Esophagus muscularis mucosa (tissue), 4 donors: ENCODE measurements around the gene IP6K3. TPM values are rescaled to one million over a fixed set of nuclear protein-coding genes. Genes with fewer than 3 reads are reported as not detected.

Experiments used
- DNase-seq: peaks from one replicate; pipeline ENCODE4 v3.0.0-alpha.2; 2017; ENCODE audit errors: extremely low spot score
- H3K27ac ChIP-seq, 4 donors: fragments of 200-600 bp; sonication (generic); replicated peaks in 1 of 4; 1 replicate in 3 of 4; 2 replicates in 1 of 4; pipeline ENCODE4 v1.5.1; 2016 to 2019; ENCODE audit warnings: mild to moderate bottlenecking in 1 of 4
- H3K27me3 ChIP-seq, 4 donors: fragments of 200-600 bp; sonication (generic); one replicate each; pipeline versions ENCODE4 v1.5.1 to v1.6.0; 2016 to 2019
- H3K36me3 ChIP-seq, 4 donors: fragments of 200-600 bp; sonication (generic); one replicate each; pipeline ENCODE4 v1.5.1; 2016 to 2019
- H3K4me1 ChIP-seq, 4 donors: fragments of 200-600 bp; sonication (generic); one replicate each; pipeline ENCODE4 v1.5.1; 2016 to 2019
- H3K4me3 ChIP-seq, 4 donors: fragments of 200-600 bp; sonication (generic); 1 replicate in 2 of 4; 2 replicates in 2 of 4; pipeline ENCODE4 v1.5.1; 2016 to 2019; ENCODE audit warnings: mild to moderate bottlenecking in 4 of 4, moderate library complexity in 1 of 4
- H3K9me3 ChIP-seq, 4 donors: fragments of 200-600 bp; sonication (generic); 1 replicate in 3 of 4; 2 replicates in 1 of 4; pipeline ENCODE4 v1.5.1; 2016 to 2019
- CTCF ChIP-seq, 3 experiments: fragments of 200-600 bp in 2 of 3; fragments of 450-650 bp in 1 of 3; sonication (generic) in 2 of 3; IDR thresholded peaks; one replicate each; pipeline ENCODE4 v1.5.1; 2017 to 2019; ENCODE audit warnings: antibody characterized with exemption in 3 of 3, mild to moderate bottlenecking in 2 of 3, moderate library complexity in 1 of 3
- EP300 ChIP-seq: sonication (generic); formaldehyde crosslinking; IDR thresholded peaks from one replicate; pipeline ENCODE4 v1.6.1; 2017; ENCODE audit warnings: antibody characterized with exemption
- POLR2A ChIP-seq: fragments of 450-650 bp; IDR thresholded peaks from one replicate; pipeline ENCODE4 v1.6.1; 2017; ENCODE audit warnings: antibody characterized with exemption, moderate library complexity, mild to moderate bottlenecking, low read depth
- POLR2AphosphoS5 ChIP-seq, 2 donors: sonication (generic); formaldehyde crosslinking; IDR thresholded peaks; one replicate each; pipeline ENCODE4 v1.6.1; 2017; ENCODE audit warnings: antibody characterized with exemption in 2 of 2
- WGBS: methylation state at CpG from one replicate; pipeline ENCODE4 v1.1.5; 2018; 5-methylcytosine and 5-hydroxymethylcytosine counted together
- intact Hi-C: fragments of 100-400 bp; cut with DNase I; formaldehyde crosslinking; loops from one replicate; pipeline ENCODE4 v1.15.1; 2023
- total RNA-seq, 4 donors: library from RNA; depleted of rRNA; stranded (reverse); fragments of >200 nt; gene quantifications; one replicate each; pipeline versions ENCODE4 v1.1.0 to v1.2.1, GENCODE V29; 2016

IP6K3 gene
- total RNA-seq, 4 donors from 2014 or later: 1.2 to 2.8 (median 1.7) TPM

GRCh38 chr6:33756211-33756954 is 9.7 kb upstream of the IP6K3 start:
- intact Hi-C loops: no loop called here
- Histone ChIP-seq H3K27ac (no peak overlapping the region), H3K4me1 (peaks cover 0 to 6% (median under 1%) of the 10 kb centered on the region in 4 donors), H3K4me3 (no peak overlapping the region), H3K9me3 (no peaks in the 10 kb centered on the region), H3K27me3 (peaks cover 0 to 6% (median 1%) of the 10 kb centered on the region in 4 donors), H3K36me3 (no peaks in the 10 kb centered on the region)
- DNase-seq: no peak
- TF ChIP-seq CTCF (IDR thresholded peaks at IDR 0.05) (no peak), EP300 (no peak), POLR2AphosphoS5 (IDR thresholded peaks at IDR 0.05) (no peak)
- 86% methylated on average over 12 of the region's 12 CpGs for WGBS

- DNase-seq: no peak
- Histone ChIP-seq H3K4me3 (no peak overlapping the region), H3K27ac (no peak overlapping the region), H3K27me3 (peaks cover 0 to 6% (median 1%) of the 10 kb centered on the region in 4 donors), H3K9me3 (no peaks in the 10 kb centered on the region), H3K4me1 (no peaks in the 10 kb centered on the region), H3K36me3 (no peaks in the 10 kb centered on the region)
- no peak for TF ChIP-seq POLR2AphosphoS5 (IDR thresholded peaks at IDR 0.05)
- TF ChIP-seq CTCF (IDR thresholded peaks at IDR 0.05): no peak
- no peak for TF ChIP-seq EP300
- no peak for TF ChIP-seq POLR2A
- WGBS: 84% methylated on average over 13 of the region's 13 CpGs
- intact Hi-C loops: no loop called here
Measured at GRCh38 chr6:33755070-33755869, 8.6 kb upstream of the IP6K3 start.

DNA sequence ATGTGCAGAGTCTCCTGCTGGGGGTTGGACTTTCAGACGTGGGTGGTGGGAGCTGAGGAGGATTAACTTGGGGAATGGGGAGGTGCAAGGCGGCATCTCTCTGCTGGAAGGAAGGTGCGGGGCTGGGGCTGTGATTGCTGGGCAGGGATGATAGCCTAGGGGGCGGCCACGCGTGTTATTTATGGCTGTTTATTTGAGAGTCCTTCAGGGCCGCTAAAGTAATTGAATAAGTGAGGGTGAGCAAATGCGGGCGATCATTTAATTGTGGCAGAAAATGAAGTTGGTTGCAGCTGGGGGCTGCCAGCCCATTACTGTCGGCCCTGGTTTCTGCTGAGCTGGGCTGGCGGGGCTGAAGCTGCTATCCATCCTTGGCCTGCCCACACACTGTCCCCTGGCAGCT is 7.5 kb upstream of the IP6K3 start:
- no peak overlapping the region for H3K27ac ChIP-seq
- no peak for DNase-seq
- 84% methylated on average over 11 of the region's 11 CpGs for WGBS
- TF ChIP-seq POLR2A (no peak), EP300 (no peak), CTCF (IDR thresholded peaks at IDR 0.05) (no peak), POLR2AphosphoS5 (IDR thresholded peaks at IDR 0.05) (no peak)
- peaks cover 0 to 6% (median 1%) of the 10 kb centered on the region in 4 donors for H3K27me3 ChIP-seq
- H3K9me3 ChIP-seq: no peaks in the 10 kb centered on the region
- intact Hi-C loops: no loop called here
- no peaks in the 10 kb centered on the region for H3K36me3 ChIP-seq
- no peaks in the 10 kb centered on the region for H3K4me1 ChIP-seq
- H3K4me3 ChIP-seq: no peak overlapping the region

DNA sequence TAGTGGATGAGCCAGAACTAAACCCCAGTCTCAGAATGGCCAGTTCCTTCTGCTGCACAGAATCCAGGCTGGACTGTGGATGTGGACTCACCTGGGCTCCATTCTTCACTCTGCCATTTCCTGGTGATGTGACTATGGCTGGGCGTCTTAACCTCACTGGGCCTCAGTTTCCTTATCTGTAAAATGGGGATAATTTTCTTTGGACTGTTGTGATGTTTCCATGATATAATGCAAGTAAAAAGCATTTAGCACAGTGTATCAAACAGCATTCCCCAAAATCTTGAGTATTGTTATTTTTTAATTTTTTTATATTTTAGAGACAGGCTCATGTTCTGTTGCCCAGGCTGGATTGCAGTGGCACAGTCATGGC is 5.9 kb upstream of the IP6K3 start:
- Histone ChIP-seq H3K36me3 (no peaks in the 10 kb centered on the region), H3K4me3 (no peak overlapping the region), H3K9me3 (no peaks in the 10 kb centered on the region), H3K27me3 (peaks cover 0 to 6% (median 1%) of the 10 kb centered on the region in 4 donors), H3K4me1 (no peaks in the 10 kb centered on the region), H3K27ac (no peak overlapping the region)
- TF ChIP-seq POLR2AphosphoS5 (IDR thresholded peaks at IDR 0.05) (no peak), CTCF (IDR thresholded peaks at IDR 0.05) (no peak)
- intact Hi-C loops: no loop called here
- 94% methylated on average over 1 of the region's 1 CpG for WGBS
- DNase-seq: no peak
